Mesothelial cell of epicardium (in vitro differentiated cells): Measurements from ENCODE around the gene C1orf216. TPM values are rescaled to one million over a fixed set of nuclear protein-coding genes. Genes with fewer than 3 reads are reported as not detected.
"Not testable (repeated sequence)": the region's sequence is repeated elsewhere in the genome, so short reads cannot be mapped to it uniquely, and the experiment has no call there.

Experiments used
- DNase-seq, 2 experiments: peaks; one replicate each; pipeline ENCODE4 v3.0.0; 2021; ENCODE audit warnings: low spot score in 2 of 2; ENCODE audit not compliant: unreplicated experiment in 2 of 2
- H3K27ac Mint-ChIP-seq: 2 replicates; pipeline ENCODE4 v1.8.0; 2021; ENCODE audit warnings: mixed read lengths
- H3K27me3 Mint-ChIP-seq: 2 replicates; pipeline ENCODE4 v1.8.0; 2021; ENCODE audit warnings: low read depth, mixed read lengths
- H3K36me3 Mint-ChIP-seq: 2 replicates; pipeline ENCODE4 v1.8.0; 2021; ENCODE audit warnings: mixed read lengths
- H3K4me1 Mint-ChIP-seq: 2 replicates; pipeline ENCODE4 v1.8.0; 2021; ENCODE audit warnings: mixed read lengths
- H3K4me3 Mint-ChIP-seq: 2 replicates; pipeline ENCODE4 v1.8.0; 2021; ENCODE audit warnings: mild to moderate bottlenecking, moderate library complexity, mixed read lengths
- H3K9me3 Mint-ChIP-seq: 2 replicates; pipeline ENCODE4 v1.8.0; 2021; ENCODE audit warnings: mixed read lengths
- total RNA-seq: library from RNA; stranded (reverse); gene quantifications from 3 replicates; pipeline ENCODE4 v1.2.1, GENCODE V29; 2021
- TF ChIP-seq, protein P1 (sequence below): fragments of 200-600 bp; sonication (generic); IDR thresholded peaks from one replicate; pipeline ENCODE4 v1.5.0; 2021; ENCODE audit warnings: antibody characterized with exemption; ENCODE audit not compliant: unreplicated experiment

C1orf216 gene
- total RNA-seq, 1 donor from 2014 or later: 11.2 TPM

DNA sequence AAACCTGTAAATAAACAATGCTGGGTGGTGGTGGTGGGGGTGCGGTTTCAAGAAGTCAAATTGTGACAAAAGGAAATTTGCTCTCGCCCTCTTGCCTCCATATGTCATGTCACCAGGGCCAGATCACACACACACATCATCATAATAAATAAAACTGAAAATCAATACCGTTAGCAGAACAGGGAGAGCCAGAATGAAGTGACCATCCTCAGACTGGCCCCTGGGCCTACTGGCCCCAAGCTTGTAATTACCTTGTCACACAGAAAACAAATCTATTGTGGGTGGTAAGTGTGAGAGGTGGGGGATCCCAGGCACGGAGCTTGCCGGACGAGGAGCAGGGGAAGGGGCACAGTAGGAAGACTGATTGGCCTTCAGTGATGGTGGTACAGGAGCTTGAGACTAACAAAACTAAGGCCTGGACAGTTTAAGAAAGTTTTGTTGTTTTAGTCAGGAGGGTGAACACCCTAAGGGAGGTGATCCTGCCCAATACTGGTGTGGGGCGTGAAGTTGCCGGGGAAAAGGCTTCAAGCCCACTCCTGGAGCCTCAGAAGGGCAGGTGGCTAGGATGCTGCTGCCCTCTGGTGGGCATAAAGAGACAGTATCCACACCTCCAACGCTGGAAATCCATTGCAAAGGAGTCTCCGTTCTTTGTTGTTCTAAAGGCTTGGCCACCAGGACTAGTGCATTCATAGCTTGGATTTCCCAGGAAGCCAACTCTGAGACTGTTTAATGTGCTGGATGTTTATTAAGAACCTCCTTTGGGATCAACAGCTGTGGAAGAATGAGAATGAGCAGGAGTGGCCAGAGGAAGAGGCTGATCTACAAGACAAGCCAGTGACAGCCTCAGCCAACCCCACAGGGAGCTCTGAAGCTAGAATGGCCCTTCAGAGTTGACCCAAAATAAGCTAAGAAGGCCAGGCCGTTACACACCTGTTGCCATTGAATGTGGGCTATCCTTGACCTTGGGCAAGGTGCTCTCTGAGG is 8.1 kb upstream of the C1orf216 start:
- TF ChIP-seq, protein P1, sequence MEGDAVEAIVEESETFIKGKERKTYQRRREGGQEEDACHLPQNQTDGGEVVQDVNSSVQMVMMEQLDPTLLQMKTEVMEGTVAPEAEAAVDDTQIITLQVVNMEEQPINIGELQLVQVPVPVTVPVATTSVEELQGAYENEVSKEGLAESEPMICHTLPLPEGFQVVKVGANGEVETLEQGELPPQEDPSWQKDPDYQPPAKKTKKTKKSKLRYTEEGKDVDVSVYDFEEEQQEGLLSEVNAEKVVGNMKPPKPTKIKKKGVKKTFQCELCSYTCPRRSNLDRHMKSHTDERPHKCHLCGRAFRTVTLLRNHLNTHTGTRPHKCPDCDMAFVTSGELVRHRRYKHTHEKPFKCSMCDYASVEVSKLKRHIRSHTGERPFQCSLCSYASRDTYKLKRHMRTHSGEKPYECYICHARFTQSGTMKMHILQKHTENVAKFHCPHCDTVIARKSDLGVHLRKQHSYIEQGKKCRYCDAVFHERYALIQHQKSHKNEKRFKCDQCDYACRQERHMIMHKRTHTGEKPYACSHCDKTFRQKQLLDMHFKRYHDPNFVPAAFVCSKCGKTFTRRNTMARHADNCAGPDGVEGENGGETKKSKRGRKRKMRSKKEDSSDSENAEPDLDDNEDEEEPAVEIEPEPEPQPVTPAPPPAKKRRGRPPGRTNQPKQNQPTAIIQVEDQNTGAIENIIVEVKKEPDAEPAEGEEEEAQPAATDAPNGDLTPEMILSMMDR: peak; percentile 71
- Mint-ChIP-seq H3K4me3 (no peak overlapping the region), H3K27me3 (no peaks in the 10 kb centered on the region), H3K4me1 (peaks cover 15% of the 10 kb centered on the region), H3K9me3 (no peaks in the 10 kb centered on the region), H3K27ac (no peak overlapping the region), H3K36me3 (no peaks in the 10 kb centered on the region)
- DNase-seq: peak in 1 of 2 experiments; percentile 67

DNA sequence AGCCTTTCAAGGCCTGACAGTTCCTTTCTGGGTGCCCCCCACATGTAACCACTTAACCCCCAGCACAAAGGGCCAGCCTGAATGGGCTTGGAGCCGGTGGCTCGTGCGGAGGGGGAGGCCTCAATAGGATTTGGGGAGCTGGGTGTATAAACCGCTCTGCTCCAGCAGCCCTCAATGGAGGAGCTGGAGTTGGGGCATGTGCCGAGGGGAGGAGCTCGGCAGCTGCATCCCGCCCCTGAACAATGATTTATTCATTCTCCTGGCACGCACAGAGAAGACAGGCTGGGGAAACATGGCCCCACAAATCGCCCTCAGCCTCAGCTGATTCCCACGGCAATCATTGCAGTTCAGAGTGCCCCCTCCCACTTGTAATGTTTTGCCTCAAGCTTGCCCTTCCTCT is 6.9 kb upstream of the C1orf216 start:
- TF ChIP-seq, protein P1: no peak

DNA sequence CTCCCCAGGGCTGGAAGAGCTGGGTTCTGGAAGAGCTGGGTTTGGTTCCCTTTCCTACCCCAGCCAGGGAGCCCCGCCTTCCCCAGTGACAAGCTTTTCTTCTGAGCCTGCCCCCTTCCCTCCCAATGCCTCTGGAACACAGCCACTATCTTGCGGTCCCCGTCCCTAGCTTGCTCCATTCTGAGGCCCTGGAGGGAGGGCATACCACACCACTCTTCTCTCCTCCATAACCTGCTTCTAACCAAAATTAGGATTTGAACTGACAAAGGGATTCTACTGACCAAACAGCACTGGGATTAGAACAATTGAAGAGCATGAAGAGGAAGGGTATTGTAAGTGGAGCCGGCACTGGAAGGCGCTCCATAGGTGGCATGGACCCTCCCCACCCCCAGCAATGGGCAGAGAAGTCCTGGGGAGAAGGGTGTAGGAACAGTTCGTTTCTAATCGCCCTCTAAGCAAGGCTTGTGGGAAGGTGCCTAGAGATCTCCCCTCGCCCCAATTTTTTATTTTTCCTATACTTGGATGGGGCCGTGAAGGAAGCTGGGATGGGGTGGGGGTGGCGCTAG is 690 bp downstream of the C1orf216 start:
- H3K4me1 Mint-ChIP-seq: peaks cover 19% of the 10 kb centered on the region
- no peaks in the 10 kb centered on the region for H3K9me3 Mint-ChIP-seq
- H3K27ac Mint-ChIP-seq: peak overlapping the region; percentile 75
- peaks cover 1% of the 10 kb centered on the region for H3K36me3 Mint-ChIP-seq
- H3K4me3 Mint-ChIP-seq: peak overlapping the region; percentile 69
- H3K27me3 Mint-ChIP-seq: no peaks in the 10 kb centered on the region
- no peak for DNase-seq
- TF ChIP-seq, protein P1: no peak

More for the DNA sequence above, 6.9 kb upstream of the C1orf216 start:
- no peak for DNase-seq
- H3K4me1 Mint-ChIP-seq: peaks cover 15% of the 10 kb centered on the region
- H3K36me3 Mint-ChIP-seq: no peaks in the 10 kb centered on the region
- H3K27ac Mint-ChIP-seq: peak overlapping the region; percentile 37
- no peak overlapping the region for H3K4me3 Mint-ChIP-seq
- H3K9me3 Mint-ChIP-seq: no peaks in the 10 kb centered on the region
- H3K27me3 Mint-ChIP-seq: no peaks in the 10 kb centered on the region

DNA sequence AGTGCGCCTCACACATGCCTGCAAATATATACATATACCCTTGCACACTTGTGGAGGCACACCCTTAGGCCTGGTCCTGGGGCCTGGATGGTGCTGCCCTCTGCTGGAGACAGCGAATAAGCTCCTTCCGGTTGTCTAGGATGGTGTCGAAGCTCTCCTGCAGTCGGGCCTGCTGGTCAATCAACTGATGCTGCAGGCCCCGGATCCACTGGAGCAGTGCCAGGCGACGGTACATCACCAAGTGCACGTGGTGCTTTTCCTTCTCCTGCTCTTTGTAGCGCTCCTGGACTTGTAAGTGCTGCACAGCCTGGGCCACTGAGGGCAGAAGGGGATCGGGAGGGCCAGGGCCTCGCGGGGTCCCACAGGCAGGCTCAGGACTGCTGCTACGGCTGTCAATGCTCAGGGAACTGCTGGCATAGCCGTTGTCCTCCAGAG is 3.1 kb downstream of the C1orf216 start:
- Mint-ChIP-seq H3K4me3 (no peak overlapping the region), H3K4me1 (peaks cover 19% of the 10 kb centered on the region), H3K27me3 (no peaks in the 10 kb centered on the region), H3K27ac (no peak overlapping the region), H3K36me3 (peaks cover 1% of the 10 kb centered on the region), H3K9me3 (no peaks in the 10 kb centered on the region)
- DNase-seq: peak in 1 of 2 experiments; percentile 74
- TF ChIP-seq, protein P1: peak; percentile 72

DNA sequence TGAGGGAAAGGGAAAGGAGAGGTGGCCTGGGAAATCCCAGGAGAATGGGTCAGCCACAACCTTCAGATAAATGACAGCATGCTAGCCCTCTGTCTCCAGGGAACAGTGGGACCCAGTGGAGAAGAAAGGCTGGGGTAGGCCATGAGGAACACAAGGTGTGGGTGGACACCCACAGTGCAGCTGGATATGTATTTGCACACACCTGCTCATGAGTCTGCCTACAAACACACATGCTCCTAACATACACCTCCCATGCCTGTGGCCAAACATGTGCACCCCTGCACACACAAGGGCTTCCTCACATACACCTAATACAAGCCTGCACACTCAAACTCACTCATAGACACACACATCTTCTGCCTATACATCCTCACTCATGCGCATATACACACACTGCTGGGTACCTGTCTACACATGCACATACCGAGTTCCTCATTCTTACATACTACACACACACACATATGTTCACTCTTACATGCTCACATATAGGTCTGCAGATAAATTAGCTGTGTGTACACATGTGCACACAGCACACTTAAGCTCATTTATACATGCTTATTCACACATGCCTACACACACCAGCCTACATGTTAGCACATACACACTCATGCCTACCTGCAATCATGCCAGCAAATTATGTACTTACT is 3.6 kb downstream of the C1orf216 start:
- Mint-ChIP-seq H3K27ac (no peak overlapping the region), H3K4me1 (peaks cover 19% of the 10 kb centered on the region), H3K36me3 (peaks cover 1% of the 10 kb centered on the region), H3K27me3 (no peaks in the 10 kb centered on the region), H3K4me3 (no peak overlapping the region), H3K9me3 (no peaks in the 10 kb centered on the region)
- TF ChIP-seq, protein P1: no peak
- DNase-seq: no peak

DNA sequence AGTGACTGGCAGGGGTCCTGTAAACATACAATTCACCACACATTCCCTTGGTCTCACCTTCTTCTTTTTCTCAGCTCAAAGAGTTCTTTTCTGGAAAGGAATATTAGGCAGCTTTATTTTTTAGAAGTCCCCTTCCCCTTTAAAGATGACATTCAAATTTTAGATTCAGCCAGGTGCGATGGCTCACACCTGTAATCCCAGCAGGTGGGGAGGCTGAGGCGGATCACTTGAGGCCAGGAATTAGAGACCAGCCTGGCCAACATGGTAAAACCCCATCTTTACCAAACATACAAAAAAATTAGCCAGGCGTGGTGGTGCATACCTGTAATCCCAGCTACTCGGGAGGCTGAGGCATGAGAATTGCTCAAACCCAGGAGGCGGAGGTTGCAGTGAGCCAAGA is 7.6 kb downstream of the C1orf216 start:
- H3K27ac Mint-ChIP-seq, H3K9me3 Mint-ChIP-seq, H3K36me3 Mint-ChIP-seq, DNase-seq, H3K4me3 Mint-ChIP-seq: not testable (repeated sequence)
- peaks cover 17% of the 10 kb centered on the region for H3K27me3 Mint-ChIP-seq
- H3K4me1 Mint-ChIP-seq: peaks cover 17% of the 10 kb centered on the region
